HG03139 (cell line): ENCODE data around the gene CD207.
"Not testable (repeated sequence)": the region's sequence is repeated elsewhere in the genome, so short reads cannot be mapped to it uniquely, and the experiment has no call there.

Experiments
- ATAC-seq: cut with Tn5 transposase; IDR thresholded peaks from one replicate; pipeline ENCODE4 v1.9.1; 2021; ENCODE audit not compliant: unreplicated experiment

Gene CD207

DNA sequence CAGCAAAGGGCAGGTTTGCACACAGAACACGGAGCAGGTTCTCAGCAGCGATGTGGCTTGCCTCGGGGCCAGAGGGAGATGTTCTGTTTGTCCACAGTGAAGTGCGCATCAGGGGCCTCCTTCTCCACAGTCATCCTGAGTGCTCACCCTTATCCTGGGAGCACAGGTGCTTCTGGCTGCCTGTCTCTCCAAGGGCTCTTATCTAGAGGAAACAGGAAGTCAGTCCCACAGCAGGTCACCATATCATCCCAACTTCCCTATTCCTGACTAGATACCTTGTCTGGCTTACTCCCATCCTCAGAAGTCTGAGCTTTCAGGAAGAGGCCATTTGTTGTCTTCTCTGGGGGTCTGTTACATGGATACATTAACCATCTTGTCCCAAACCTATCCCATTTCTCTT lies at the start of gene CD207:
TSS of gene CD207 (minus strand) at position 174 of the 400 bp plus-strand sequence. CDS start at position 134, 40 bp downstream.
- ATAC-seq, result no peak

DNA sequence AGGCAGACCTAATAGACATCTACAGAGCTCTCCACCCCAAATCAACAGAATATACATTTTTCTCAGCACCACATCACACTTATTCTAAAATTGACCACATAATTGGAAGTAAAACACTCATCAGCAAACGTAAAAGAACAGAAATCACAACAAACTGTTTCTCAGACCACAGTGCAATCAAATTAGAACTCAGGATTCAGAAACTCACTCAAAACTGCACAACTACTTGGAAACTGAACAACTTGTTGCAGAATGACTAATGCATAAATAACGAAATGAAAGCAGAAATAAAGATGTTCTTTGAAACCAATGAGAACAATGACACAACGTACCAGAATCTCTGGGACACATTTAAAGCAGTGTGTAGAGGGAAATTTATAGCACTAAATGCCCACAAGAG lies 42.9 kb upstream of the CD207 start:
- not testable (repeated sequence) for ATAC-seq

DNA sequence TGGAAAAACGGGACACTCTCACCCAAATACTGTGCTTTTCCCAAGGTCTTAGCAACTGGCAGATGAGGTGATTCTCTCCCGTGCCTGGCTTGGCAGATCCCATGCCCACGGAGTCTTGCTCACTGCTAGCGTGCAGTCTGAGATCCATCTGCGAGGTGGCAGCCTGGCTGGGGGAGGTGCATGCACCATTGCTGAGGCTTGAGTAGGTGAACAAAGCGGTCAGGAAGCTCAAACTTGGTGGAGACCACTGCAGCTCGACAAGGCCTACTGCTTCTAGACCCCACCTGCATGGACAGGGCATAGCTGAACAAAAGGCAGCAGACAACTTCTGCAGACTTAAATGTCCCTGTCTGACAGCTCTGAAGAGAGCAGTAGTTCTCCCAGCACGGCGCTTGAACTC lies 40.5 kb upstream of the CD207 start:
- ATAC-seq, result not testable (repeated sequence)

DNA sequence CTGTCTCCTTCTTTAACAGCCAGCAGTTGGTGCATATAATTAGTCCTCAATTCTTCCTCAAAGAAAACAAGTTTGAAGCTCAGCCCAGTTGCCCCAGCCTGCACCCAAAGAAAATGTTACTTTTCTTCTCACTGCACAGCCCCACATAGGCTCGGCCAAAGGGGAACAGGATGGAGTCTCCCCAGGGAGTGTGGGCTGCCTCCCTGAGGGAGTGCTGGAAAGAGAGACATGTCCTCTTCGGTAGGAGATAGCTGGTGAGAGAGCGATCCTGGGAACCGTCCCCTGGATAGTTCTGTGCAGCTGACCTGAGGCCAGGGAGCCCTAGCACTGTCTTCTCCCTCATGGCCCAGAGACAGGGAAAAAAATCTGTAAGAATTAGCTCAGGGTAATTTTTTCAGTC lies 37.9 kb upstream of the CD207 start:
- ATAC-seq, result no peak

DNA sequence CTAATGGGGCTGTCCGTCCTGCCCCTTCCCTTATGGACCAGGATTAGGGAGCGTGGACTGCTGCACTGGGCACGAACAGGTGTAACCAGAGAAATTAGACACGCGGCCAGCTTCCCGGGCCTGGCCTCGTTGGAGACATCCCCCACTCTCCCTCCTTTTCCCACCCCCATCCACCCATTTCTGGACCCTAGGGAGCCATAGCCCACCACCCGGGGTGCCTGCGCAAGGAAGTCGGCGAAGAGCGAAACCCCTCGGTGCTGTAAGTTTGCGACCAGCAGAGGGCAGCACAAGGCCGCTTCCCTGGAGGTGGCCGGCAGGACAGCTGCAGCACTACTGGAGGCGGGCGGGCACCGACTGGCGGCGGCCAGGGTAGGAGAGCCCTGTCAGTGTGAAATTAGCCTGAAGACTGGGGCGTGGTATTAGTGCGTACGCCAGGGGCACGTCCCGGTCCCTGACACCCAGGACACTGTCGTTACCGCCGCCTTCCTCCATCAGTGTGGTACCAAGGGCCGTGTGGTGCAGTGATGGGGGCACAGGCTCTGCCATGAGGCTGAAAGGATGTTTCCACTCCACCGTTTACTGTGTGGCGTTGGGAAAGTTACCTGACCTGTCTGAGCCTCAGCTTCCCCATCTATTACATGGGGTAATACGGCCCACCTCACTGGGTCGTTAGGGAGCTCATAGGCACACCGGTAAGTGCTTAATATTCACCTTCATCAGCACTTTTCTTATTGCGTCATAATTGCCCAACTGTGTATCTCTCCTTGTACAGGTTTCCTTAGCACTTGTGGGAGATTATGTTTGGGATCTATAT lies 36.0 kb upstream of the CD207 start:
- ATAC-seq, result peak; percentile 68

DNA sequence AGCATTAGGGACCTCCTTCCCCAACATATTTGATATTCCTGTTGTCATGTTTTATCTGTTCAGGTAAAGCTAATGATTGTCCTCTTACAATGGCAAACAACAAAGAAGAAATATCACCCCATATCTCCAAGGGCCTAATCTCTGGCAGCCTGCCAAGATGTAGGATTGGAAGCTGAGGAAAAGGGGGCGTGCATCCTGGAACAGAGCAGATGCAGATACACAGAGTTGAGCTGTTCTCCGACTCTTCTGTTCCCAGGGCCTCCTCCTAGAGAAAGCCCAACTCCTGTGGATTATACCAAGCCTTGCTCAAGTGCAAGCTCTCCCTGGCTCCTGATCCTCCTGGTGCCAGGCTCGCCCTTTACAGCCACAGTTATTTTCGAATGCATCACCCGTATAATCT lies 35.2 kb upstream of the CD207 start:
- no peak for ATAC-seq

DNA sequence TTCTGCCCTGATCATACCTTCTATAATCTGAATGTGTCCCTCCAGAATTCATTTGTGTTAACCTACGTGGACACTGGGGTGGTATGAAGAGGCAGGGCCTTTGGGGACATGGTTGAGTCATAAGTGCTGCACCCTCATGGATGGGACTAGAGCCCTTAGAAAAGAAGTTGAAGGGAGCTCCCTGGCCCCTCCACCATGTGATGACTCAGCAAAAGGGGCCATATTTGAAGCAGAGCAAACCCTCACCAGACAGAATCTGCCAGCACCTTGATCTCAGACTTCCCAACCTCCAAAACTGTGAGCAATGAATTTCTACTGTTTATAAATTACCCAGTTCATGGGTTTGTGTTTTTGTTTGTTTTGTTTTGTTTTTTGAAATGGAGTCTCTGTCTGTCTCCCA lies 33.4 kb upstream of the CD207 start:
- ATAC-seq, result no peak

DNA sequence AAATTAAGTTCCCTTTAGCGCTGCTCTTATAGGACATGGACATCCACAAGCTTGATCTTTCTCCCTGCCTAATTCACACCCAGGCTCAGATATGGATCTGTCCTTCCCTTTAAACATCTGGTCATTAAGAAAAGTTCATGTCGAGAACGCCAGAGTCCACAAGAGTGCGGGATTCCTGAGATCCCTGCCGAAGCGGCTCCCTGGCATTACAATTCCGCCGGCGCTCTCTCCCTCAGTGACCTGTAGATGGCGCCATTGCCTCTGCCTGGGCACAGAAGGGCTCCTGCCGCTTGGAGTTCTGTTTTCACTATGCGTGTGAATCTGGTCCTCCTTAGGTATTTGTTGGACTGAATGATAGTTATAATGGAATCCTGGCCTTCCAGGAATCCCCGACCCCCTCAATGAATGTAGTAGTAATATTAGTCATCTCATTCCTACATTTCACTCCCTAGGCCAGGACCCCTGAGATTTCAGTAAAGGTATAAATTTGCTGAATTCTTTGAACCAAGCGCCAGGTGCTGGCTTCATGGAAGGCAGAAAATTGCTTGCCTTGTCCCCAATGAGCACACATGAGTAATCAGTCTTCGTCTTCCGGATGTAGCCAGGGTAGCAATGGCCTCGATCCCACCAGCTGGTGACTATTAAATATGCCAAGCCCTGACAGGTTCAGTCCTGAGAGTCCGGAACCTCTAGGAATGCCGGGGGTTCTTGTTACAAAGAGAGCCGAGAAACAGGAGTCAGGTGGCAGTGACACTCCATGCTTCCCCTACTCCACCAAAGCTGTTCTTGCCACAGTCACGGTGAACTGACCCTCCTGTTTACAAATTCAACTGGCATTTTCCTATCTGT lies 26.4 kb upstream of the CD207 start:
- ATAC-seq, result no peak

DNA sequence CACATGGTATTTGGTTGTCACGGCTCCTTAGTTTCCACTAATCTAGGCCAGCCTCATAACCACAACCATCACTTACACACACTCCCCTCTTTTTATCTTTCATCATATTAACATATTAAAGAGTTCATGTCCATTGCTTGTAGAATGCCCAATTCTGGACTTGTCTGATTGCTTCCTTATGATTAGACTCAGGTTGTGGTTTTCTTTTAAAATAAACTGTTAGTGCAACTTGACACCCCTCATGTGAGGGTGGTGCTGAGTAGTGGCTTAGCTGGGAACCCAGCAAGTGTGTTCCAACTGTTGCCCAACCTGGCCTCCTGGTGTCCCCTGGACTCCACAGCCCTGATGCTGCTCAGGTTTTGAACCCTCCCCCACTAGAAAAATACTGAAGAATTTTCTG lies 20.1 kb upstream of the CD207 start:
- no peak for ATAC-seq

DNA sequence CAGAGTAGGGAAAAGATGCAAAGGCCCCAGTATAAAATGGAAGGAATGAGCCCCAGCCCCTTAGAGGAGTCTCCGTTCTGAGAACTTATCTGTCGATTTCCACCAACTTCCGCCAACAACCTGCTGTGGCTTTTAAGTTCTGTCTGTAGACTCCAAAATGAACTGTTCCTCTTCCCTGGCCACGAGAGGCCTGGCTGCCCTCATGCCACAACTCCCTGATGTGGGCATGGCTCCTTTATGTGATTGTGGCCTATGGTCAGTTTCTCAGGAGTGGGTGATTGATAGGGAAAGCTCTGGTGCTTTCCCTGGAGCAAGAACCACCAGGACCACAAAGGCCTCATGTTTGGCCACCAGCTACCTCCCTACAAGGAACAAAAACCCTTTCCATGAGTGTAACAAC lies 18.8 kb upstream of the CD207 start:
- ATAC-seq, result no peak

DNA sequence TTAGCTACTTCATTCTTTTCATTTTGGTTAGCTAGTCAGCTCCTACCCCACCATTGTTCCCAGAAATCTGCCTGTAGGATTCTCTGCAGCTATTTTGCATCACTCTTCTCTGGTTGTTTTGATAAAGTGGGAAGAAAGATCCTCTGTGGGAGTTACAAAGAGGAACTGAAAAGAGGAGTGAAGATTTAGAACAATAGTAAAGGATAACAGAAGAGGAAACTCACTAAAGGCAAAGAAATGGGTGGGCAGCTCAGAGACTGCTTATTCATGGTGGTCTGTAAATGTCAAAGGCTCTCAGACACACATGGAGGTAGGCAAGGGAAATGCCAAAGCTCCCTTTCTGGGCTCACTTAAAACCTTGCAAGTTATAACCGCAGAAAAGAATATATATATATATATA lies 17.2 kb upstream of the CD207 start:
- ATAC-seq, result no peak

DNA sequence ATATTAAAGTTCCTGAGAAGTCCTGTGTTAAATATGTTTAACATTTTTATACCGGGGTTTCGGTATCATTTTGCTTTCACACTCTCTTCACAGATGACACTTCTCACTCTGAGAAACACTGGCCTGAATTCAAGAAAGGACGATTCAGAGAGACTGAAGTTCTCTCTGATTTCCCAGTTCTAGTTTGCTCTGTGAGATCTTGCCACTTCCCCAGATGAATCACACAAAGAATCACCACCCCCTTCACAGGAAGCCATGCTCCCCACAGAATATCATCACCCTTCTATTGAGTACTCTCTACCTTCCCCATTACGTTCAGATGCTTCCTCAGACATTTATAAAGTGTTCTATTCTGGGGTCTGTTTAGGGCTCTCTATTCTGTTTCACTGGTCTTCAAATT lies 16.1 kb upstream of the CD207 start:
- no peak for ATAC-seq

DNA sequence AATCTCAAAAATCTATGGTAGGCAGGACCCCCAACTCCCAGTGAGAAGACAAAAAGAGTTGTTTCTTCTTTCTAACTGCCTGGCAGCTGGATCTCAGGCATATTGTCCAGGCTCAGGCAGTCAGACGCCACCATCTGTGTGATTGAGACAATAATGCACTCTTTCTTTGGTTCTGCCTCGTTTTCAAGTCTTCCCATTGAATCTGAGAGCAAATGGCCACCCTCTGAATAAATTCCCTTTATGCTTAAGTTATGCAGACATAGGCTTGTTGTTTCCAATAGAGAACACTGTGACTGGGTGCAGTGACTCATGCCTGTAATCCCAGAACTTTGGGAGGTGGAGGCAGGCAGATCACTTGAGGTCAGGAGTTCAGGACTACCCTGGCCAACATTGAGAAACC lies 15.3 kb upstream of the CD207 start:
- ATAC-seq, result no peak

DNA sequence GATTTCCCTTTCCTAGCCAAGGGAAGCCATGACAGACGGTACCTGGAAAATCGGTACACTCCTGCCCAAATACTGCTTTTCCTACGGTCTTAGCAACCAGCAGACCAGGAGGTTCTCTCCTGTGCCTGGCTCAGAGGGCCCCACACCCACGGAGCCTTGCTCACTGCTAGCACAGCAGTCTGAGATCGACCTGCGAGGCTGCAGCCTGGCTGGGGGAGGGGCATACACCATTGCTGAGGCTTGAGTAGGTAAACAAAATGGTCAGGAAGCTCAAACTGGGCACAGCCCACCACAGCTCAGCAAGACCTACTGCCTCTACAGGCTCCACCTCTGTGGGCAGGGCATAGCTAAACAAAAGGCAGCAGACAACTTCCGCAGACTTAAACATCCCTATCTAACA lies 6.8 kb upstream of the CD207 start:
- no peak for ATAC-seq

DNA sequence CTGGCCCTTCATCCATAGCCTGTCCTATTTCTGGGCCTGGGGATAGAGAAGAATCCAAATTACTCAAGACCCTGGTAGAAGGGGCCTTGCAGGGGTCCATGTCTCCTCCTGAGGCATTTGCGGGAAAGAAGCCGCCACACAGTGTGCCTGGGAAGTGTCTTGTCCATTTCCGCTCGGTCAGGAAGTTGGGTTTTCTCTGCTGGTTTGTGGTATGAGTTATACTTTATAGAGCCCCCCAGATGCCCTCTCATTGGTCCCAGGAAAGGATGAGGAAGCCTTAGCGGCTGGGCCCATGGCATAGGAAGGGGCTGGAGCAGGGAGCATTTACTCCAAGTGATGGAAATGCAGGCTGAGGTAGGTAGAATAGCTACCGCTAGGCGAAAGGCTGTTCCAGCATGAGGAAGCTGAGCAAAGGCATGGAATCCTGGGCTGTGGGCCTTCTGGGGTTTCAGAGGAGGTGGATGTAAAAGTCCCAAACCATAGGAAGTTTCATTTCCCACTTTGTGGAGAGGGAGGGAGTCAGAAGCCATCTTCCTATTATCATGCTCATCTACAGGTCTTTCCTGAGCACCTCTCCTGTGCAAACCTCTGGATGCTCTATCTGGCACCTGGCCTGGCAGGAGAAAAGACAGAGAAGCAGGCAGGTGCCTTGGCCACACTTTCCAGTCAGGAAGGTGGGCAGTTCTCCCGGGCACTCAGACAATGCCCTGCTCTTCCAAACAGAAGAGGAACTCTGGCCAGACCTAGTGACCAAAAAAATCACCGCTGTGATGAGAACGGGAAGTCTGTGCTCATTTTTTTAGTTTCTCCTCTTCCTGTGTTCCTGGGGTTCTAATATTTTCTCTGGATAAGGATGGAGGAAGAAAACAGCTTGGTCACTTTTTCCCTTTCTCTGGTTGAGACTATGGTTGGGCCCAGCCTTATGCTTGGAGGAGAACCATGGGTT lies 2.6 kb upstream of the CD207 start:
- no peak for ATAC-seq

DNA sequence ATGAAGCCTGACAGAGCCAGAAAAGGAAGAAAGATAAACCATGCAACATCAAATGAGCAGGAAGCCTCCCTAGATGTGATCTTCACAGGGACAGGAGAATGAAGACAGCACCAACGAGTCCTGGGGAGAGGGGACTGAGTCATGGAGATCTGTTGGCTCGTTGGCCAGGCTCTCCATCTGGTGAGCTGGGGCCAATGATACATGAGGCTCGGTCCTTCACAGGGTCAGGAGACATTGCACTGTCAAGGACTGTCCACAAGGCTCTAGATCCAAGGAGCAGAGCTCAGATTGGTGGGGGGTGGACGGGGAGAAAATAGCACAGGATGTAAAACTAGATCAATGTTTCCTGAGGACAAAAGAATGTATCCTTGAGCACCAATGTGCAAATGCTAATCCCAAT lies 735 bp downstream of the CD207 start:
- no peak for ATAC-seq

DNA sequence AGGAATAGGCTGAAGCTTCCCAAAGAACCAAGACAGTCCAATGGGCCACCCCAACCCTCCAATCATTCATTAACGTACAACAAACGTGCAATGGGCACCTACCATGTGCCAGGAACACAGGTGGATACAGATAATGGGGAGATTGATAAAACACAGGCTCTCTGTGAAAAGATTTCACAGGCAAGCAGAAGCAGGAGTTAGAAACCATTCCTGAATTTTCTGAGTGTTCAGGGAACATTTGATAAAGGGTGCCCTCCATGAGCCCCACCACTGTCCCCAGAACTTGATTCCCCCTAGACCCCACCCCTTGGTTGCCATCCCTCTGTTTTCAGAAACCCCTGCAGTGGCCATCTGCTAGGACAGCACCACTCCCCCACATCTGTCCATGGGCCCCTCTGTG lies 1.5 kb downstream of the CD207 start:
- ATAC-seq, result no peak

DNA sequence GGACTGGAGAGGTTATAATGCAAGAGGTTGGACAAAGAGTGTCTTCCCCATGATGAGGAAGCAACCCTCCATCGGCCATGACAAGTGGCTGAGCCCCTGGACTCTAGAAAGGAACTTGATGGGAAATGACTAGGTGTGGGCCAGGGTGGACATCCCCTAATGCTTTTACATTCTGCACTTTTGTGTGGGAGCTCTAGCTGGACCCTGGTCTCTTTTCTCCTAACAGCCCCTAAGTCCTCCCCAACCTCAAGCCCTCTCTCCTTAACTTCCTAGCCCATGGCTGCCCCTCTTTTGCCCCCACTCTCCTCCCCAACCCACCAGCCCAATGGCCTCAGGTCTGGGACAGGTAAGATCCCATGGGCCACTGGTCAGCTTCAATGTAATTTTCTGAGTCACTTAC lies 2.4 kb downstream of the CD207 start:
- ATAC-seq, result no peak

DNA sequence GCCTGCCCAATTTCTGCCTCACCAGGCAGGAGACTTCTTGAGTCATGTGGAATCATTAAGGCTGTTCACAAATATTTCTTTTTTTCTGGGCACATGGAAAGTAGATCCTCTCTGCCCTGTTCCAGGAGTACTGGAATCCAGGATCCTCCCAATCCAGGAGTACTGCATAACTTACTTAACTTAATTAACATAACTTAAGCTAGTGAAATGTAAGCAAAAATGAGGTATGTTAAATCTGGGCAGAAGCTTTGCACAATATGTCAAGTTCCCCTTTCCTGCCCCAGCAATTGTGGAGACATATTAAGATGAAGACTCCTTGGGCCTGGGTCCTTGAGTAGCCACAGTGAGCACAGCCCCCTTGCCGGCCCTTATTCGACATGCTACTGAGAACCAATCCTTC lies 3.2 kb downstream of the CD207 start:
- ATAC-seq, result no peak

DNA sequence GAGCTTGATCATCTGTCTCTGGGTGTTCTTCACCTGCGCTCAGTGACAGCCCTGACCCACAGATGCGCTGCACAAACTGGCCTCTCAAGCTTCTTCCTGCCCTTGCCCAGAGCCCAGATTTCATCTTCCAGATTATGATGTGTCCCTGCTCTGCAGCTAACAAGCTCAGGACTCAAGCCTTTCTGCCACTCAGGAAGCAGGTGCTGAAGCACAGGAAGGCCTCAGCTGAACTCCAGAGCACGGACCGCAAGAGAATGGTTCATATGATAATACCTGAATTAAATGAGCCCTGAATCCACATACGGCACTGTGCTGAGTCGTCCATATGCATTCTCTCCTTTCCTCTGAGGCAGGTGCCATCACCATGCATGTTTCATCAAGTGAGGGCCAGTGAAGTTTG lies 3.8 kb downstream of the CD207 start:
- no peak for ATAC-seq

DNA sequence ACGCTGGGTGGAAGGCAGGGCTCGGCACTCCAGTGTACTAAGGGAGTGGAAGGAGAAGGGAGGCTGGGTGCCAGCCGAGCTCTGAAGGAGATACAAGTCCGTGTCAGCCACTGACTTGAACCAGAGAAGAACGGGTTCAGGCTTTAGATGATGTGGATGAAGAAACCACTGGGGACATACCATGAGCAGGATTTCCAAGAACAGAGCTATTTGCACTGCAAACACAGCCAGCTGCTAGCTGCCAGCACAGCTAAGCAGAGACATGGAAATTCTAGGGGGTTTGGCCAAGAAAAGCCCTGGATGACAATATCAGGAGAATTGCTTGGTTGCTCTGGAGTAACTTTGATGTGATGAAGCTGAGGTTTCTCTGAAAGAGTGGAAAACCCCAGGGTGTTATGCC lies 5.2 kb downstream of the CD207 start:
- ATAC-seq, result no peak
